ENCODE data around the gene COBL. TPM values are rescaled to one million over a fixed set of nuclear protein-coding genes. Genes with fewer than 3 reads are reported as not detected.
A peak's percentile ranks its signal among the peaks of the same experiment; 100 is the strongest.

COBL gene
- total RNA-seq, 2 donors from 2014 or later = 66.1 to 75.7 TPM

DNA sequence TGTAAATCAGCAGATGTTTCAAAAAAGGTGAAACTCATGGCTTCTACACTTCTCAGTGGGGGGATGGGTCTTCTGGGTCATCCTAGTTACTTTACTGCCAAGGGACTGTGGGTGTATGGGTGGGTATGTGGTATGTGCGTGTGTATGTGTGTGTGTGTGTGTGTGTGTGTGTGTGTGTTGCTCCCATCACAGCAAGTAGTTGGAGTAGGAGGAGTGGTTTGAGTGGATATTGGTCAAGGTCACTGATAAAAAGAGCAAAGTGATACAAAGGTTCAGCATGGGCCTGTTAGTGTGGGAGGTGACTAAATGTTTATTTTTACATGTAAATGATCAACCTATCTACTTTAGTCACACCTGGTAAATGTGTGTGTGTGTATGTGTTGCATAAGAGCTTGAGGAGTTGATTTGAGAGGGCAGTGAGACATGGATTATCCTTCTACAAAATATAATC, 11.8 kb upstream of the COBL start:
- no peak for DNase-seq
- peak; percentile 98 for ATAC-seq
- intact Hi-C loops (cut with DNase I, micrococcal nuclease) = no loop called here

- ATAC-seq = no peak
- no peak for DNase-seq
- intact Hi-C loops (cut with DNase I, micrococcal nuclease) = no loop called here
Observed at GRCh38 chr7:51327287-51327717, 10.7 kb upstream of the COBL start.

GRCh38 chr7:51326656-51327286, 10.2 kb upstream of the COBL start:
- intact Hi-C loops (cut with DNase I, micrococcal nuclease) = no loop called here
- DNase-seq (no peak), ATAC-seq (no peak)

GRCh38 chr7:51325908-51326307, 9.3 kb upstream of the COBL start:
- intact Hi-C loops (cut with DNase I, micrococcal nuclease) = no loop called here
- DNase-seq (no peak), ATAC-seq (no peak)

GRCh38 chr7:51325261-51325676, 8.7 kb upstream of the COBL start:
- no peak for ATAC-seq

GRCh38 chr7:51324206-51324898, 7.7 kb upstream of the COBL start:
- ATAC-seq (no peak), DNase-seq (no peak)
- intact Hi-C loops (cut with DNase I, micrococcal nuclease) = no loop called here

More at GRCh38 chr7:51325261-51325676, 8.7 kb upstream of the COBL start:
- intact Hi-C loops (cut with DNase I, micrococcal nuclease) = no loop called here
- no peak for DNase-seq

DNA sequence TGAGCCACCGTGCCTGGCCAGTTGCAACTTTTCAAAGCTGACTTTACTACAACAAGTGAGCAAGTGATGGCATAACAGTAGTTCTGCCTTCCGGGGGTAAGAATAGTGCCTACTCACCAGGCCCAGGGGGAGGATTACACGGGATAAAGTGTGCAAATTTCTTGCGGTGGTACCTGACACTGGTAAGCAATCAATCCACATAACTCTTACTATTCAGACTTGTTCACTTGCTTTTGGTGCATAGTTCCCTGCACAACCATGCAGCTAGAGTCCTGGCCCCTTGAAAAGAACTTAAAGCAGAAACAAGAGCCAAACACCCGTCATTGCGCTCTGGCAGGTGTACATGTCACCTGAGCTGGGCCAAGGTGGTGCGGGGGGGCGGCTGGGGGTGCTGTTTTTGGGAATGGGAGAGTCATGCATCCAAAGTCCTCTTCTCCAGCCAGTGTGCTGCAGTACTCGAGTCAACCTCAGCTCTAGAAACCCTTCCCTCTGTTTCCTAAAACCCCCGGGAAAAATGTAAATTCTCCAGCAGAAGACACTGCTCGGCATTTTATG, 5.4 kb upstream of the COBL start:
- DNase-seq (no peak), ATAC-seq (no peak)
- intact Hi-C loops (cut with DNase I, micrococcal nuclease) = no loop called here

- intact Hi-C loops (cut with DNase I, micrococcal nuclease) = no loop called here
- ATAC-seq (peak; percentile 47), DNase-seq (peak; percentile 52 to 54)
Observed at GRCh38 chr7:51318886-51319579, 2.4 kb upstream of the COBL start.

DNA sequence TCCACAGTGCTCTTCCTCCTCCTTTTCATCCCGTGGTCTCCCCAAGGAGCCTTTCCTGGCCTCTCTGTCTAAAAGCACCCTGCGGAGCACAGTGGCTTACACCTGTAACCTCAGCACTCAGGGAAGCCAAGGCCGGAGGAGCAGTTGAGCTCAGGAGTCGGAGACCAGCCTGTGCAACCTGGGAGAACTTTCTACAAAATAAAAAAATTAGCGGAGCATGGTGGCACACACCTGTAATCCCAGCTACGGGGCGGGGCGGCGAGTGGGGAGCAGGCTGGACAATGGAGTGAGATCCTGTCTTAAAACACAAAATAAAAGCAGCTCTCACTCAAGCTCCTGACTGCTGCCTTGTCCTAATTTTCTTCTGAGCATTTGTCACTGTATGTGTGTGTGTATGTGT, 1.4 kb upstream of the COBL start:
- DNase-seq (no peak), ATAC-seq (no peak)
- intact Hi-C loops (cut with DNase I, micrococcal nuclease) = no loop called here

DNA sequence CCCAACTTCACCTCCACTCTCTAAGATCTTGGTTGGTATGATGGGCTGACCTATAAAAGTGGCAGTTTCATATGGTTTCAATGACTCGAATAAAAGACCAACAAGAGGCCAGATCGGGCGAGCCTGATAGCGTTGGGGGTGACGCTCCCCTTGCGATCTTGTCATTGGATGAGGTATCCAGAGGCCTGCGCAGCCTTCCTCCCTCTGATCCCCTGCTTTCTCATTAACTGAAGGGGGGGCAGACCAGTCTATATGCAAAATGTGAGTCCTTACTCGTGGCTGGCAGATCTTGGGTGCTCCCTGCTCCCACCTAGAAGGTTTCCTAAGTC, 937 bp upstream of the COBL start:
- ATAC-seq = no peak
- intact Hi-C loops (cut with DNase I, micrococcal nuclease) = no loop called here
- no peak for DNase-seq

- intact Hi-C loops (cut with DNase I, micrococcal nuclease) = no loop called here
- DNase-seq (peak; percentile 44 to 62), ATAC-seq (peak; percentile 65)
Observed at GRCh38 chr7:51316262-51316665, 345 bp downstream of the COBL start.

- intact Hi-C loops (cut with DNase I, micrococcal nuclease) = no loop called here
- DNase-seq = peak; percentile 62 to 80
- peak; percentile 71 for ATAC-seq
Observed at GRCh38 chr7:51315393-51316261, 982 bp downstream of the COBL start.

GRCh38 chr7:51314726-51315125, 1.9 kb downstream of the COBL start:
- ATAC-seq (no peak), DNase-seq (no peak)
- intact Hi-C loops (cut with DNase I, micrococcal nuclease) = no loop called here

DNA sequence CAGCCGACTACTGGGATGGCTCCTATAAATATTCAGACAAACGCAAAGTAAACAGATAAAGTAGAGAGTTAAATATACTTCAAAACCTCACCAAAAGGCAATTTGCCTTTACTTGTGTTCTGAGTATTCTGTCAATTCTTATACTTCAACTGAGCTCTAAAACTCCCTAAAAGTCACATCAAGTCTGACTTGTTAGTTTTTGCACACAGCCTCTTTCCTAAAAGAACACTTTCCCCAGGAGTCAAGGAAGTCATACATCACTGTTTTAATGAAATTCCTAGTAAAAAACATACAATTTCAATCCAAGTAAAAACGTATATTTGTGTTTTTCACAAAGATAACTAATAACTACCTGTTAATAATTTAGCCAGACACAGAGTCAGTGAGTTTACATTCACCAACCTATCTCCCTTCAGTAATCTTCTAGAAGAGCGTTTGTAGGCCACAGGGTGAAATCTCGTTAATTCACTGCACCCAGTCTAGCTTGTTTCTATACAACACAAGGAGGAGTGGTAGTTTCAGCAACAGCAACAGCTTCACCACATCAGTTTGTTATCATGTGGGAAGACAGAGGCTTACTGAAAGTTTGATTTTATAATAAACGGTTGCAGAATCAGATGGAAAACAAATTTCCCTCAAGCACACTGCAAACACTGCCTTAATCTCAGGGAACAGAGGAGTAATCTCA, 2.7 kb downstream of the COBL start:
- intact Hi-C loops (cut with DNase I, micrococcal nuclease) = no loop called here
- ATAC-seq (no peak), DNase-seq (no peak)

DNA sequence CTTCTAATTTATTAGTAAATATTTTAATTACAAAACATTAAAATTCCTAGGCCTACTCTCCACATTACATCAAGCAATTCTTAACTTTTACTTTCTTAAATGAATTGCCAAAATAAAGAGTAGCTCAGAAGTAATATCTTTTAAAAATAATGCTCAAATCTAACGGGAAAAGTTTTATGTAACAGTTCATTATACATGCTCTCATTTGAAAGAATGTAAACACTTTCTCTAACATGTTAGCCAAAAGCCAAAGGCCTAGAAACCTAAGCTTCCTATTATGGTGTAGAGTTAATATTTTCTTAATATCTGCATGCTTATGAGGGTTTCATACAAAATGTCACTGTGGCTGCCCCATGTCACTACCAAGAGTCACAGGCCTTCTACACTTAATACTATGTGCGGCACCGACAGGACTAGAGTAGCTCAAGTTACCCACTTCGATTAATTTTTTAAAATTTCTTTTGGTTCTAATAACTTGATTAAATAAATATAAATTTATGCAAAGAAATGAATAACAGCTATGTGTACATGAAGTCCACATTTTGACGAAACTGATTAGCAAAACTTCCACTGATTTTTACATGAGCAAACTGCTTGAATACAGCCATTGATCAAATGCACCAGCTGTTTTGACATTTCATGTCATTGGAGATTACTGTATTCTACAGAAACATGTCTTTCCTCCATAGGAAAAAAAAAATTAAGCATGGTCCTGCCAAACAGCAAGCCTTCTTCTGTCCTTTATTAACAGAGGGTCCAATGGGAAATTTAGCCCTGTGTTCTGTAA, 3.5 kb downstream of the COBL start:
- ATAC-seq = no peak
- DNase-seq = no peak
- intact Hi-C loops (cut with DNase I, micrococcal nuclease) = no loop called here

DNA sequence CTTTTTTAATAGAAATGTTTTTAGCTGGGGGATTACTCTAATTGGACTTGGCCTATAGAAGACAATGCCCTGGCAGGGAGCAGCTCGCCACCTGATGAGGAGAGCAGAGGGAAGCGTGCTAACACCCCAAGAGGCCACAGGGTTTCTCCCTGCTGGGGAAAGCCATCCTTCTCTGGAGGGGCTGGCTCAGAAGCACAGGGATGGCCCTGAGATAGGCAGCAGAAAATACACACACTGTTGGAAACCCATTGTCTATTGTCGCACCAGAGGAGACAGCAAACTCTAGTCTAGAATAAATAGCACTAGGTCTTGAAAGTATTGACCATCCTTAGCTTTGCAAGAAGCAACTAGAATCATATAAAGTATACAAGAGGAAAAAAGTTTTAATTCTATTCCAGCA, 5.4 kb downstream of the COBL start:
- ATAC-seq = no peak
- intact Hi-C loops (cut with DNase I, micrococcal nuclease) = no loop called here
- no peak for DNase-seq

DNA sequence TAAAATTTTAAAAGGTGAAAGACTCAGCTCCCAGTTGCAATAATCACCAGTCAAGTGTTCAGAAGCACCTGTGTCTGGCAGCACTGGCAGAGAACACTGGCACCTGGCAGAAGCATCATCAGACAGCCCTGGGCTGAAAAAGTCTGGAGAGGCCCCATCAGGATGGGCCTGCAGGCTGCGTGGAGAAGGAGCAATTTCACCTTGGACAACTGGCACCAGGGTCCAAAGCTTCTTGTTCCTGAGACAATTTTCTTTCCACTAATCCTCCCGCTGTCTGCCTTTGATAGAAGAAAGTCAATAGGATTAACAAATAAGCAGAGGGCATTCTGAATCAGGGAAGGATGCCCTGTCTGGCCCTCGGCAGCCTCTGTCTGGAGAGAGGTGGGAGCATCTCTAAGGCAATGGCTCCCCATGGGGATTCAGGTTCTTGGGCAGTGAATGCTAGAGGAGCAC, 6.5 kb downstream of the COBL start:
- ATAC-seq = no peak
- DNase-seq = no peak
- intact Hi-C loops (cut with DNase I, micrococcal nuclease) = no loop called here

Data from left colon (tissue), 2 donors.